Fibroblast of lung (primary cell): ENCODE results near the gene ANKRD31. TPM values are rescaled to one million over a fixed set of nuclear protein-coding genes. Genes with fewer than 3 reads are reported as not detected.
"Not testable (repeated sequence)": the region's sequence is repeated elsewhere in the genome, so short reads cannot be mapped to it uniquely, and the experiment has no call there.

Source experiments
- DNase-seq, 2 donors: peaks; one replicate each; pipeline versions ENCODE4 v3.0.0 to v3.0.0-alpha.2; 2010; ENCODE audit warnings: low read depth in 2 of 2
- H2AFZ ChIP-seq: 2 replicates; pipeline ENCODE4 v1.5.1; 2012; ENCODE audit warnings: low read length, control low read depth, inconsistent platforms
- H3K27ac ChIP-seq: 2 replicates; pipeline ENCODE4 v1.5.1; 2011; ENCODE audit warnings: low read length, control low read depth; ENCODE audit not compliant: insufficient read depth
- H3K27me3 ChIP-seq: 2 replicates; pipeline ENCODE4 v1.5.1; 2011; ENCODE audit warnings: mild to moderate bottlenecking, low read length; ENCODE audit not compliant: control insufficient read depth, insufficient read depth
- H3K36me3 ChIP-seq: 2 replicates; pipeline ENCODE4 v1.5.1; 2011; ENCODE audit warnings: low read length; ENCODE audit not compliant: control insufficient read depth, insufficient read depth
- H3K4me1 ChIP-seq: 2 replicates; pipeline ENCODE4 v1.5.1; 2011; ENCODE audit warnings: low read length; ENCODE audit not compliant: control insufficient read depth, insufficient read depth; ENCODE audit errors: extremely low read depth
- H3K4me2 ChIP-seq: 2 replicates; pipeline ENCODE4 v1.5.1; 2011; ENCODE audit warnings: low read length, control low read depth; ENCODE audit not compliant: insufficient read depth; ENCODE audit errors: extremely low read depth
- H3K4me3 ChIP-seq, 4 experiments: fragments of 200-600 bp in 1 of 4; sonication (generic) in 1 of 4; replicated peaks in 1 of 4; 2 replicates each; pipeline ENCODE4 v1.5.1; 2011 to 2016; ENCODE audit warnings: low read length in 4 of 4, low read depth in 3 of 4, mild to moderate bottlenecking in 3 of 4, control low read depth in 2 of 4, inconsistent platforms in 1 of 4, mixed read lengths in 1 of 4; ENCODE audit not compliant: insufficient read depth in 1 of 4; ENCODE audit errors: control extremely low read depth in 1 of 4
- H3K79me2 ChIP-seq: 2 replicates; pipeline ENCODE4 v1.5.1; 2012; ENCODE audit warnings: mild to moderate bottlenecking, low read length, inconsistent platforms; ENCODE audit not compliant: control insufficient read depth, insufficient read depth
- H3K9ac ChIP-seq: 2 replicates; pipeline ENCODE4 v1.5.1; 2011; ENCODE audit warnings: mild to moderate bottlenecking, low read length, control low read depth; ENCODE audit not compliant: insufficient read depth
- H3K9me3 ChIP-seq: 2 replicates; pipeline ENCODE4 v1.5.1; 2012; ENCODE audit warnings: low read depth, low read length; ENCODE audit not compliant: control insufficient read depth, insufficient read depth
- H4K20me1 ChIP-seq: 2 replicates; pipeline ENCODE4 v1.5.1; 2011; ENCODE audit warnings: low read length; ENCODE audit not compliant: control insufficient read depth, insufficient read depth; ENCODE audit errors: extremely low read depth
- EZH2 ChIP-seq: IDR thresholded peaks from 2 replicates; pipeline ENCODE4 v1.5.1; 2012; ENCODE audit warnings: low read length, control low read depth, mild to moderate bottlenecking; ENCODE audit errors: missing control alignments
- polyA plus RNA-seq, 2 donors: library from polyadenylated mRNA; depleted of rRNA in 1 of 2; stranded (reverse) in 1 of 2; unstranded in 1 of 2; fragments of >200 nt; gene quantifications; 2 replicates each; pipeline ENCODE4 v1.2.1, GENCODE V29; 2011 to 2012; ENCODE audit warnings: missing spikeins in 1 of 2
- total RNA-seq: library from RNA; depleted of rRNA; stranded (reverse); fragments of >200 nt; gene quantifications from 2 replicates; pipeline ENCODE4 v1.2.1, GENCODE V29; 2014
- TF ChIP-seq, protein P1 (sequence below), 2 donors: IDR thresholded peaks in 1 of 2; conservative IDR thresholded peaks in 1 of 2; 1 replicate in 1 of 2; 2 replicates in 1 of 2; pipeline ENCODE4 v1.5.1; 2011 to 2012; ENCODE audit warnings: low read length in 2 of 2, control low read depth in 1 of 2, inconsistent platforms in 1 of 2, low read depth in 1 of 2, mild to moderate bottlenecking in 1 of 2

ANKRD31 gene
- total and polyA plus RNA-seq, 2 donors (not counting 1 experiment from before 2014, with no cell fraction given): 0.05 to 0.33 TPM

DNA sequence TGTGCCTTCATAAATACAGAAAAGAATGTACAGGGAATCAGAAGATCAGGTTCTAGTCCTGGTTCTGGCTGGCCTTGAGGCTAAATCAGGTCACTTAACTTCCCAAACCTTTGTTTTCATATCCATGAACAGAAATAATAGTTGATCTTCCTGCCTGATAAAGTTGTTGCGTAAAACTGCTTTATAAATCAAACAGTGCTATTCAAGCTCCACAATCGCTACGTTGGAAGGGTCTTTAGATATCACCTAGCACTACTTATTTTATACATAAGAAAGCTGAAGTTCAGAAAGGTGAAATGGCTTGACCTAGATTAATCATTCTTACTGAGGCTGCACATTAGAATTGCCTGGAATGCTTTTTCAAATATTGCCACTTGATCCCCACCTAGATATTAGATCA is 148.0 kb downstream of the ANKRD31 start:
- Histone ChIP-seq H3K9ac (no peak overlapping the region), H3K4me2 (no peak overlapping the region), H3K79me2 (no peaks in the 10 kb centered on the region), H3K27ac (no peak overlapping the region), H2AFZ (no peak overlapping the region), H3K4me3 (no peak overlapping the region), H3K9me3 (no peaks in the 10 kb centered on the region), H4K20me1 (no peaks in the 10 kb centered on the region), H3K4me1 (no peaks in the 10 kb centered on the region), H3K27me3 (no peaks in the 10 kb centered on the region), H3K36me3 (no peaks in the 10 kb centered on the region)
- TF ChIP-seq, protein P1, sequence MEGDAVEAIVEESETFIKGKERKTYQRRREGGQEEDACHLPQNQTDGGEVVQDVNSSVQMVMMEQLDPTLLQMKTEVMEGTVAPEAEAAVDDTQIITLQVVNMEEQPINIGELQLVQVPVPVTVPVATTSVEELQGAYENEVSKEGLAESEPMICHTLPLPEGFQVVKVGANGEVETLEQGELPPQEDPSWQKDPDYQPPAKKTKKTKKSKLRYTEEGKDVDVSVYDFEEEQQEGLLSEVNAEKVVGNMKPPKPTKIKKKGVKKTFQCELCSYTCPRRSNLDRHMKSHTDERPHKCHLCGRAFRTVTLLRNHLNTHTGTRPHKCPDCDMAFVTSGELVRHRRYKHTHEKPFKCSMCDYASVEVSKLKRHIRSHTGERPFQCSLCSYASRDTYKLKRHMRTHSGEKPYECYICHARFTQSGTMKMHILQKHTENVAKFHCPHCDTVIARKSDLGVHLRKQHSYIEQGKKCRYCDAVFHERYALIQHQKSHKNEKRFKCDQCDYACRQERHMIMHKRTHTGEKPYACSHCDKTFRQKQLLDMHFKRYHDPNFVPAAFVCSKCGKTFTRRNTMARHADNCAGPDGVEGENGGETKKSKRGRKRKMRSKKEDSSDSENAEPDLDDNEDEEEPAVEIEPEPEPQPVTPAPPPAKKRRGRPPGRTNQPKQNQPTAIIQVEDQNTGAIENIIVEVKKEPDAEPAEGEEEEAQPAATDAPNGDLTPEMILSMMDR (conservative IDR thresholded peaks at IDR 0.05 in 1 of 2, IDR thresholded peaks at IDR 0.05 in 1 of 2; ENCODE audit: low read depth in 1 of 2, low read length in 2 of 2): no peak
- TF ChIP-seq EZH2: no peak
- DNase-seq: no peak

DNA sequence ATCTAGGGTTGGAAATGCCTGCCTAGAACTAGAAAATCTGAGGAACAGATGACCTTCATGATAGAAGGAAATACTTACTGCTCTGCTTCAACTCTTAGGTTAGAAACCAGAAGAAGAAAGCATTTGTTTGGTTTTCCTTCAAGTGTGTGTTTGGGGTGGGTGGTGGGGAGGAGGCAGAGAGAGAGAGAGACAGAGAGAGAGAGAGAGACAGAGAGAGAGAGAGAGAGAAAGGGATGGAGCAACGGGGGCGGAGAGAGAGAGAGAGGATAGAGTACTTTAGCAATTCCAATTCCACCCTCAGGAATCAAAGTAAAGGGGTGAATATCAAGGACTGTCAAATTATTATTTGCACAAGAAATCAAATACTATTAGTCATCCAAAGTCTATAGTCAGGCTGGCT is 155.2 kb downstream of the ANKRD31 start:
- no peaks in the 10 kb centered on the region for H3K4me1 ChIP-seq
- no peaks in the 10 kb centered on the region for H3K9me3 ChIP-seq
- TF ChIP-seq, protein P1 (conservative IDR thresholded peaks at IDR 0.05 in 1 of 2, IDR thresholded peaks at IDR 0.05 in 1 of 2; ENCODE audit: low read depth in 1 of 2, low read length in 2 of 2): no peak
- no peak overlapping the region for H3K4me3 ChIP-seq
- H4K20me1 ChIP-seq: no peaks in the 10 kb centered on the region
- H3K27ac ChIP-seq: no peak overlapping the region
- H3K9ac ChIP-seq: no peak overlapping the region
- H2AFZ ChIP-seq: no peak overlapping the region
- H3K79me2 ChIP-seq: no peaks in the 10 kb centered on the region
- no peak overlapping the region for H3K4me2 ChIP-seq
- H3K27me3 ChIP-seq: no peaks in the 10 kb centered on the region
- no peak for DNase-seq
- no peaks in the 10 kb centered on the region for H3K36me3 ChIP-seq

DNA sequence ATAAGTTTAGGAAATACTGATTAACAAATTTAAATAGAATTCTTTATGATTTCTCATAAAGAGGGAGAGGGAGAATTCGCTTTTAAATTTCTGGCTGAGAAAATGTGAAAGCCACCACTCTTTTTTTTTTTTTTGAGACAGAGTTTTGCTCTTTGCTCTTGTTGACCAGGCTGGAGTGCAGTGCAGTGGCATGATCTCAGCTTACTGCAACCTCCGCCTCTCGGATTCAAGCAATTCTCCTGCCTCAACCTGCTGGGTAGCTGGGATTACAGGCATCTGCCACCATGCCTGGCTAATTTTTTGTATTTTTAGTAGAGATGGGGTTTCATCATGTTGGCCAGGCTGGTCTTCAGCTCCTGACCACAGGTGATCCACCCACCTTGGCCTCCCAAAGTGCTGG is 157.3 kb downstream of the ANKRD31 start:
- not testable (repeated sequence) for H3K9me3 ChIP-seq, H4K20me1 ChIP-seq, H3K27ac ChIP-seq, H2AFZ ChIP-seq, DNase-seq, H3K36me3 ChIP-seq, H3K4me3 ChIP-seq, H3K79me2 ChIP-seq, H3K4me1 ChIP-seq, H3K9ac ChIP-seq, H3K27me3 ChIP-seq, H3K4me2 ChIP-seq

DNA sequence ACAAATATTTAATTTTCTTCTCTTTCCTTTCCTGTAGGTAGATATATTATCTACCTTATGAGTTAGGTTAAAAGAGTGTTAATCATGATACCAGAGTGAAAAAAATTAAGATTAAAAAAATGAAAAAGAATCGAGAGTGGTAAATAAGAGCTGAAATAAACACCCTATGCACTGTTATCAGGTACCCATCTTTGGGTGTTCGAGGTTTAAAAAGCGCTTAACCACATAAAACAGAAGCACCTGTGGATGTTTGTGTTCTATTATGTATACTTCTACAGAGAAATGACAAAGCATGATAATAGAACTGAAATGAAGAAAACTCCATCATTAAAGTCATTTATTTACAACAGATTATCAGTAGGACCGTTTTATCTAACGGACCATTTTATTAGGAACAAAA is 158.7 kb downstream of the ANKRD31 start:
- H2AFZ ChIP-seq: no peak overlapping the region
- H3K36me3 ChIP-seq: no peaks in the 10 kb centered on the region
- H3K4me3 ChIP-seq: no peak overlapping the region
- H3K9me3 ChIP-seq: no peaks in the 10 kb centered on the region
- H3K27me3 ChIP-seq: no peaks in the 10 kb centered on the region
- no peak for DNase-seq
- H3K27ac ChIP-seq: no peak overlapping the region
- no peaks in the 10 kb centered on the region for H3K79me2 ChIP-seq
- no peak overlapping the region for H3K4me2 ChIP-seq
- TF ChIP-seq EZH2: no peak
- TF ChIP-seq, protein P1 (conservative IDR thresholded peaks at IDR 0.05 in 1 of 2, IDR thresholded peaks at IDR 0.05 in 1 of 2; ENCODE audit: low read depth in 1 of 2, low read length in 2 of 2): no peak
- no peaks in the 10 kb centered on the region for H3K4me1 ChIP-seq
- H3K9ac ChIP-seq: no peak overlapping the region
- H4K20me1 ChIP-seq: no peaks in the 10 kb centered on the region
